Measurements from ENCODE around the gene CACNB4. TPM values are rescaled to one million over a fixed set of nuclear protein-coding genes. Genes with fewer than 3 reads are reported as not detected.

Gene CACNB4
- polyA plus RNA-seq, 1 of the 3 experiments (the other 2 are of a cell fraction), result 0.18 TPM

- CTCF ChIA-PET, result no interaction called here
- Histone ChIP-seq H3K27me3 (ENCODE audit: insufficient read depth) (no peaks in the 10 kb centered on the region), H3K9ac (no peak overlapping the region), H3K79me2 (ENCODE audit: insufficient read depth) (no peaks in the 10 kb centered on the region), H3K36me3 (replicated peaks in 1 of 2; ENCODE audit: control insufficient read depth in 1 of 2, insufficient read depth in 2 of 2, low read length in 1 of 2) (no peaks in the 10 kb centered on the region), H2AFZ (ENCODE audit: low read depth) (no peak overlapping the region), H4K20me1 (ENCODE audit: insufficient read depth) (no peaks in the 10 kb centered on the region), H3K27ac (ENCODE audit: low read depth in 2 of 2, low read length in 1 of 2) (no peak overlapping the region), H3K4me2 (no peak overlapping the region), H3K9me2 (no peaks in the 10 kb centered on the region), H3F3A (replicated peaks; ENCODE audit: insufficient read depth) (no peaks in the 10 kb centered on the region), H3K4me1 (ENCODE audit: control insufficient read depth in 1 of 2, insufficient read depth in 2 of 2, low read depth in 1 of 2, low read length in 1 of 2) (peaks cover 0 to 3% of the 10 kb centered on the region in 2 experiments; a peak in 2 of 4 replicates), H3K4me3 (ENCODE audit: low read depth in 2 of 2, low read length in 1 of 2) (no peak overlapping the region), H3K9me3 (no peaks in the 10 kb centered on the region)
- no peak for TF ChIP-seq SMC3 (IDR thresholded peaks at IDR 0.05; ENCODE audit: low read depth, low read length)
- TF ChIP-seq NRF1 (IDR thresholded peaks at IDR 0.05; ENCODE audit: low read depth, low read length), result no peak
- no peak for TF ChIP-seq FOSL2 (IDR thresholded peaks at IDR 0.05; ENCODE audit: borderline replicate concordance, low read depth)
- TF ChIP-seq TAF1 (IDR thresholded peaks at IDR 0.05; ENCODE audit: borderline replicate concordance, low read depth, low read length), result no peak
- no peak for TF ChIP-seq MEF2A (IDR thresholded peaks at IDR 0.05; ENCODE audit: borderline replicate concordance, low read depth)
- no peak for TF ChIP-seq RAD21 (IDR thresholded peaks at IDR 0.05; ENCODE audit: low read length)
- TF ChIP-seq ZBTB33 (IDR thresholded peaks at IDR 0.05; ENCODE audit: borderline replicate concordance, low read depth), result no peak
- TF ChIP-seq PBX3 (IDR thresholded peaks at IDR 0.05), result no peak
- TF ChIP-seq EP300 (IDR thresholded peaks at IDR 0.05; ENCODE audit: borderline replicate concordance in 1 of 2, low read depth in 1 of 2, low read length in 1 of 2), result no peak
- 66% methylated on average over 3 of the region's 3 CpGs for WGBS (ENCODE audit: low lambda C conversion rate)
- POLR2A ChIA-PET, result no interaction called here
- DNase-seq, result no peak
Observed at GRCh38 chr2:151855111-151855510, 243.7 kb downstream of the CACNB4 start.

- Histone ChIP-seq H3K9me3 (no peaks in the 10 kb centered on the region), H3K4me1 (ENCODE audit: control insufficient read depth in 1 of 2, insufficient read depth in 2 of 2, low read depth in 1 of 2, low read length in 1 of 2) (peaks cover 0 to 3% of the 10 kb centered on the region in 2 experiments; a peak in 2 of 4 replicates), H3K27ac (ENCODE audit: low read depth in 2 of 2, low read length in 1 of 2) (no peak overlapping the region), H3K27me3 (ENCODE audit: insufficient read depth) (no peaks in the 10 kb centered on the region), H3K9ac (no peak overlapping the region), H2AFZ (ENCODE audit: low read depth) (no peak overlapping the region), H3F3A (replicated peaks; ENCODE audit: insufficient read depth) (no peaks in the 10 kb centered on the region), H3K36me3 (replicated peaks in 1 of 2; ENCODE audit: control insufficient read depth in 1 of 2, insufficient read depth in 2 of 2, low read length in 1 of 2) (no peaks in the 10 kb centered on the region), H4K20me1 (ENCODE audit: insufficient read depth) (no peaks in the 10 kb centered on the region), H3K9me2 (no peaks in the 10 kb centered on the region), H3K4me2 (no peak overlapping the region), H3K79me2 (ENCODE audit: insufficient read depth) (no peaks in the 10 kb centered on the region), H3K4me3 (ENCODE audit: low read depth in 2 of 2, low read length in 1 of 2) (no peak overlapping the region)
- POLR2A ChIA-PET, result no interaction called here
- DNase-seq, result no peak
- 63% methylated on average over 3 of the region's 3 CpGs for WGBS (ENCODE audit: low lambda C conversion rate)
- CTCF ChIA-PET, result no interaction called here
- no peak for TF ChIP-seq PBX3 (IDR thresholded peaks at IDR 0.05)
- TF ChIP-seq IRF3 (IDR thresholded peaks at IDR 0.05; ENCODE audit: low read depth, low read length), result no peak
- no peak for TF ChIP-seq SMC3 (IDR thresholded peaks at IDR 0.05; ENCODE audit: low read depth, low read length)
- no peak for TF ChIP-seq USF1 (IDR thresholded peaks at IDR 0.05; ENCODE audit: borderline replicate concordance, low read depth)
Observed at GRCh38 chr2:151853070-151853758, 245.6 kb downstream of the CACNB4 start.

All from SK-N-SH (cell line).